HG03460 (cell line): ENCODE measurements around the gene PAK6.

Source experiments
- ATAC-seq: cut with Tn5 transposase; IDR thresholded peaks from one replicate; pipeline ENCODE4 v1.9.1; 2021; ENCODE audit not compliant: unreplicated experiment

PAK6 gene

DNA sequence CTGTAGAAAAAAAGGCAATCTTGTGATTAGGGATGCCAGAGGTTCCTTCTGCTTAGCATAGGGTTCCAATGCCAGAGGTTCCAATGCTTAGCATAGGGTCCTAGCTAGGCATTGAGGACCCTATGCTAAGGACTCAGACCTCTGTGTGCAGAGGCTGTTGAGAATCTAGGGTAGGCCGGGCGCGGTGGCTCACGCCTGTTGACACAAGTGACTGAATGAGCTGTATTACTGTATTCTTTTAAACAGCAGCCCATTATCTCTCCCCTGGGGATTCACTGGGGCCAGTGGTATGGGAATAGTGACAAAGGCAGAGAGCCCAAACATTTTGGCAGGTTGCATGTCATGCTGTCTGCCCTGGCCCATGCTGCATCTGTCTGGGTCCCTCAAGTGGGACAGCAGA is 16.2 kb downstream of the PAK6 start:
- ATAC-seq, result no peak

DNA sequence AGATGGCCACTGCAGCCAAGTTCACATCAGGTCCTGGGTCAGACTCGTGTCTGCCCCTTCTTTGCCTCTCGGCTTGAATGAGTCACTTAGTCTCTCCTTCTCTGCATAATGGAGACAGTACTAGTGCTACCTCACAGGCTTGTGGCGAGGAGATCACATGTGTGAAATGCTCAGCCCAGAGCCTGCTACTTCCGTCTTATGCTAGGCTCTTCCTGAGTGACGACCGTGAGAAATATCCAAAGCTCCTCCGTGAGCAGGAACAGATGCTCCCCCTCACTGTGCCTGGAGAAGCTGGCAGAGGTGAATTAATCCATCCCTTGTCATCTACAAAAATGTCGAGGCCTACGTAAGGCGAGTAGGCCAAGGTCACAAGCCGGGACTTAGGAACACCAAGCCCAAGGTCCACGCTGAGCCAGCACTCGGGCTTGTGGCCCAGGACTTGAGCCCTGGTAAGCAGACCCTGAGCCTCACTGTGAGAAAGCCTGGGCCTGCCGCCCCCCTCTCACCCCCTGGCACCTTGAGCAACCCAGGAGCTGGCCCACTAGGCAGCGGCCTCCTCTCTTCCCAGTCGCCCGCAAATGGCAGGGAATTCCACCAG is 17.9 kb downstream of the PAK6 start:
- no peak for ATAC-seq

DNA sequence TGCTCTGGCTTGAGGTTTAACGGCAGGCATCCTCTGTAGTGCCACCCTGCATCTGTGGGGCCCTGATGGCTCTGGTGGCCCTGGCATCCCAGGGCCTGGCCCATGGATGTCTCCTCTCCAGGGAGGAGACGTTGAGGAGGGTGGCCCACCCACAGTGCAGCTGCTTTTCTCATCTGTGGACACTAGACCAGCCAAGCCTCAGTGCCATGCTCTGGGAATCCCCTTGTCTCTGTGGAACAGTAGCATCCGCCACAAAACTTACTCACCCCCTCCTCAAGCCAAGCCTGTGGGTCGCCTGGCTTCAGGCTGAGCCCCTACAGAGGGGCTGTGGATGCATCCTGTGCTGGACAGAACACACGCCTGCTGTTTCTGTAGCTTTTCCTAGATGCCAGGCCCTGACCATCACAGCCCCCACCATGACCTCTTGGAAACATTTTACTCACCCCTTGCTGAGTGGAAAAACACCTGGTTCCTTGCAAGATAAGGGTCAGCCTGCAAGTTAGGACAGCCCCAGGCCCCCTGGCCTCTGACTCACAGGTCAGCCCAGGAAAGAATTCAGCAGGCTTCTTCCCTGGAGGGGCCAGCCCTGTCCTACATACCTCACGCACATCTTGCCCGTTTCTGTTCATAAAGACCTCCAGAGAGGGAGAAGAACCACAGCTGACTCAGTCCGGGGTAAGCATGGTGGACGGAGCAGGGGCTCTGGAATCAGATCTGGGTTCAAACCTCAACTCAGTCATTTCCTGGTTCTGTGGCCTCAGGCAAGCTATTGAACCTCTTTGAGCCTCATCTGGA is 19.0 kb downstream of the PAK6 start:
- no peak for ATAC-seq

DNA sequence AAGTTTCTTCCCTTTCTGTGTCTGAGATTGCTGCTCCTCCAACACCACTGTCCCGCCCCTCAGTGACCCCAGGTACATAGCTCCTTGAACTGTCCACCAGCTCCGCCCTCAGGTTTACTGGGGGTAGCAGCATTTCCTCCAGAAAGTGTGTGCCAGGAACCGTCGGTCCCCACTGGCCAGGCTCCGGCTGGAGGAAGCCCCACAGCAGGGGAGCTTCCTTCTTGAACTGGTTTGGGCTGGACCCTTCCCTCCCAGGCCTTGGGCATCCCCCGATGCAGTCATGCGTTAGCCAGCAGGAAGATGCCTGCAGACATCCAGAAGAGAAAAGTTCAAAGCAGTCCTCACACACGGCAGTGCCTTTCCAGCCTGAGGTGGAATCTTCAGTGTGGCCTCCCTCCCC is 19.7 kb downstream of the PAK6 start:
- no peak for ATAC-seq

DNA sequence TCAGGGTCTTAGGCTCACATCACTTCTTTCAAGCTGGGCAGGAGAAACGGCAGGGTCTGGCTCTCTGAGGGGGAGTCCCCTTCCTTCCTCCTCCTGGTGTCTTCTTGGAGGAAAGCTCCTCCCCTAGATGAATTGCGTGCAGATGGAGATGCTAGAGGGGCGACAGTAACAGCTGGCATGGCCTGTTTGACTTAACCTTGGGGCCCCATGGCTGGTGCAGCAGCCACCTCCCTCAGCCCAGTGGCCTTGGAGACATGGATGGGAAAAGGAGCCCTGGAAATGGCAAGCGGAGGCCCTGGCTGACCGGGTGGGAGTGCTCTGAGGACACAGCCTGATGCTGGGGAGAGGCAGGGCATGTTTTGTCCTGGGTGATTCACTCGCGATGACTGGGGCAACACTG is 20.2 kb downstream of the PAK6 start:
- no peak for ATAC-seq

DNA sequence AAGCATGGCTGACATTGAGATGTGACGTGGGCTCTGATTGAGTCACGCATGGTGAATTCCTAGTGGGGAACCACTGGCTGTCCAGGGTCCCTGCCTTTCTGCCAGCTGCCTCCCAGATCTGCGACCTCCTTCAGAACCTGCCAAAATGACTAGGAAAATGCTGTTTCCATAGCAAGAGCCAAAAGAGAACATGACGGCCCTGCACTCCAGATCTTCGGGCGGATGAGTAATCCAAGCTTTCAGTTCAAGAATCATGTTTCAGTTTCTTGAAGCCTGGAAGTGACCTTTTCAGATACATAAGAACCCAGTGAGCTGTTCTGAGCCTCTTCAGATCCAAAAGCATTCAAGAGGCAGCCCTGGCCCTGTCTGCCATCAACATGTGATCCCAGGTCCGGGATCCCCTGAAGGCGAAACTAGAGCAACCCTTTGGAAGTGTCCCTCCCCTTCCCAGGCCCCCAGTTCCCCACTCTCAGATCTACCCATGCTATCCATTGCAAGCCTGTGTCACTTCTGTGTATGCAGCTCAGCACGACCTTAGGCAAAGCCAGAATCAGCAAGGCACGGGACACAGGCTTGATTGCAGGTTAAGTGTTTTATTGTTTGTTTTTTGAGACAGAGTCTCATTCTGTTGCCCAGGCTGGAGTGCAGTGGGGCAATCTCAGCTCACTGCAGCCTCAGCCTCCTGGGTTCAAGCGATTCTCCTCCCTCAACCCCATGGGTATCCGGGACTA is 24.3 kb downstream of the PAK6 start:
- ATAC-seq, result no peak

DNA sequence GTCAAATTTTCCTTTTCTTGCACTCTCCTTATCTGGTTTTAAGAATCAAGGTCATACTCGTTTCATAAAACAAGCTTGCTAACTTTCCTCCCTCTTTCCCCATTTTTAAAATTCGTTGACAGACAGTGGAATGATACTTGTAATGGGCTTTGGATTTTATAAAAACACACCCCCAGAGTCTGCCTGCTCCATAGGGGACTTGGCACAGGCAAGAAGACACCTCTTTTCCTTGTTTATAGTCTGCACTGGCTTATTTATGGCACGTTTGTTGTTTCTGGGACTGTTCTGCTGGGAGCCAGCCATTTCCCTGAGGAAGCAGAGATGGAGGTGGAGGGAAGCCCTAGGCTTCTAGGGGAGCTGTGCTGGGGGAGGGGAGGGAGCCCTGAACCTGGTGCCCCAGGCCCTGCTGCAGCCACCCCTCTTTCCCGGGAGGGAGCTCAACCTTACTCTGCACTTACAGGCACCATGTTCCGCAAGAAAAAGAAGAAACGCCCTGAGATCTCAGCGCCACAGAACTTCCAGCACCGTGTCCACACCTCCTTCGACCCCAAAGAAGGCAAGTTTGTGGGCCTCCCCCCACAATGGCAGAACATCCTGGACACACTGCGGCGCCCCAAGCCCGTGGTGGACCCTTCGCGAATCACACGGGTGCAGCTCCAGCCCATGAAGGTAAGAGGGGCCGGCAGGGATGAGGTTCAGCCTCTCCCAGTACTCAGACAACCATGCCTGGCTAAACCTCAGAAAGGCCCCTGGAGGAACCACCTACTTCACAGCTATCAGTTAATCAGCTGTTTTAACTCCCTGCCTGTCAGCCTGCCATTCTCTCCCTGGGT is 25.7 kb downstream of the PAK6 start:
- no peak for ATAC-seq

DNA sequence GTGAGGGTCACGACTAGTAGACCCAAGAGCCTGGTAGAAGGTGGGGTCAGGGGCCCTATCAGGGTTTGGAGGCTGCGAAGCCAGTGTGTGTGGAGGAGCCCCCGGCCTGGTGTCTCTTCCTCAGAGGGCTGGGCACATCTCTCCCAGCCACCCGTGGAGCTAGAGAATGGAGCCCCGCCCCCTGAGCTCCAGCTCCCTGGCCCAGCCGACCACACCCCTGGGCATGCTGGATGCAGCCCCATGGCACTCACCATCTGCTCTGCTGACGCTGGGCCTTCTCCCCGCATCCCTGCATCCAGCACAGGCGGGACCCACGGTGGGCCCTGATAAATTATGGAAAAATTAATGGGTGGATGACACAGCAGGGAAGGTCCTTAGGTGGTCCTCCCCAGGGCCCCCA is 26.5 kb downstream of the PAK6 start:
- no peak for ATAC-seq

DNA sequence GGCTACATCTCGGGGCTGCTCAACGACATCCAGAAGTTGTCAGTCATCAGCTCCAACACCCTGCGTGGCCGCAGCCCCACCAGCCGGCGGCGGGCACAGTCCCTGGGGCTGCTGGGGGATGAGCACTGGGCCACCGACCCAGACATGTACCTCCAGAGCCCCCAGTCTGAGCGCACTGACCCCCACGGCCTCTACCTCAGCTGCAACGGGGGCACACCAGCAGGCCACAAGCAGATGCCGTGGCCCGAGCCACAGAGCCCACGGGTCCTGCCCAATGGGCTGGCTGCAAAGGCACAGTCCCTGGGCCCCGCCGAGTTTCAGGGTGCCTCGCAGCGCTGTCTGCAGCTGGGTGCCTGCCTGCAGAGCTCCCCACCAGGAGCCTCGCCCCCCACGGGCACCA is 27.0 kb downstream of the PAK6 start:
- ATAC-seq, result no peak

DNA sequence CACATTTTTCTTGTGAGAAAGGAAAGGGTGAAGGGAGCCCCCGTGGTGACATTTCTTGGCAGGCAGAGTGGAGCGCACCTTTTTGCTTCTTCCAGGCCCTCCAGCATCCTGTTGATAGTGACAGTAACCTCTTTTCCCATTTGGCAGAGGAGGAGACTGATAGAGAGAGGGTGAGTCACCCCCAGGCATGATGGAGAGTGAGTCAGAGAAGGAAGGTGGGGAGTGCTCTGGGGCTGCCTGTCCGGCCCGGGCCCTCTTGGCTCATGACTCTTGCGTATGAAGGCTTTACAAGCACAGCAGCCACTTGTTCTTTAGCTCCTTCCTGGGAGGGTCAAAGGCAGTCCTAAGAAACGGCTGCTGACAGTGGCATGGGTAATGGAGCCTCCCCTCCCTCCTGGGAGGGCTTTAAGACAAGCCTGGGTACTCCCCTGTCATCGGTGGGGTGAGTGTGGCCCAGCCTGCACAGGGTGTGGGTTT is 28.0 kb downstream of the PAK6 start:
- ATAC-seq, result no peak

DNA sequence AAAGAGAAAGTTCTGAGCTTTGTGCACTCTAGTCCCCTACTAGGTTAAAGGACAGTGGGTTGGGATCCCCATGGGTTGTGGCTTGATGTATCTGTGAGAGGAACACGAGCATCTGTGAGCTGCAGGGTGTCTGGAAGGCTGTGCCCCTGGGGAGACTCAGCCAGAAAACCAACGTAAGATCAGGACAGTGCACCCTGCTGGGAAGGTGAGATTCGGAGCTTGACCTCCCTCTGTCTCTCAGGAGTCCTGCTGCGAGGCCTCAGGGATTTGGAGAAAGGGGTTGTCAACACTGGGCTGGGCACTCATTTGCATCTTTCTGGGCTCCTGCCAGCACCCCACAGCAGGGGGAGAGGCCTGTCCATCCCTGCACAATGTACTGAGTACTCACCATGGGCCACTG is 28.8 kb downstream of the PAK6 start:
- ATAC-seq, result no peak

DNA sequence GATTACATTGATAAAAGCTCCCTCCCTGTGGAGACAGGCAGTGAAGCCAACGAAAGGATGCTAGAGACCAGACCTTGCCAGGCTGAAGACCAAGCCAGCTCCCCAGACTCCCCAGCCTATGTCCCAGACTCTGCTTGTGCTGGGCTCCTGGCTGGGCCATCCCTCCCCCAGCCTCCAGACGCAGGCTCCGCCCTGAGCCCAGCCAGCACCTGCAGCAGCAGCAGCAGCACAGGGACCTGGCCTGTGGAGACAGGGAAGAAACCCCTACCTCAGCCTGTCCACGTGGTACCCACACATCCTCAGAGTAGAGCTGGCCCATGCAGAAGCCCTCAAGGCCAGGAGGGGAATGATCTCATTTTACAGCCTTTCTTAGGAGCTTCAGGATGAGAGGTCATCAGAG is 30.7 kb downstream of the PAK6 start:
- no peak for ATAC-seq

DNA sequence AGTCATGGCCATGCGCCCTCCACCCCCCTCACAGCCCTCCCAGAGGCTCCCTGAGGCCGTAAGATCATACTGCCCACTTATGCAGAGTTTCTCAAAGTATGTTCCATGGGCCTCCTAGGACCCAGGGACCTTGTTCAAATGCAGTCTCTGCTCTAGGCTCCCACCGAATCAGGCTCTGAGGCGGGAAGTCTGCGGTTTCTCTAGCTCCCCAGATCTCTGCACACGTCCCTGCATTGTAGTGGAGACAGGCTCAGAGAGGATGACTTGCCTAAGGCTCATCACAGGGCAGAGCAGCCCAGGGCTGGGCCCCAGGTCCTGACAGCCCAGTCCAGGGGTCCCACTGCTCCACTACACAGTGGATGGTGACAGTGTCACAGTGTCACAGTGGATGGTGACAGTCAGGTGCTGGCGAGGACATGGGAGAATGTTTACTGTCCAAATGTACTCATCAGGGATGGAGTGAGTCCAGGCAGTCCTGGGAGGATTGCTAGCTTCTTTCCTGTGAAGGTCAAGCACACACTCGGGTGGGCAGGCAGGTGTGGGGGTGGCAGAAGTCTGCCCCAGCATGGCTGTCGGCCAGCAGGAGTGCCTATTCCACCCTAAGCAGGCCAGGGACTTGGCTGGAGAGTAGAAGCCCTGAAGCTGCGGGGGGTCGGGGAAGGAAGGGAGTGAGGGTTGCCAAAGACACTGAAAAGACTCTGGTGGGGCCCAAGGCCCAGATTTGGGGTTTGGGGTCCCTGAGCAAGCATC is 31.6 kb downstream of the PAK6 start:
- no peak for ATAC-seq

DNA sequence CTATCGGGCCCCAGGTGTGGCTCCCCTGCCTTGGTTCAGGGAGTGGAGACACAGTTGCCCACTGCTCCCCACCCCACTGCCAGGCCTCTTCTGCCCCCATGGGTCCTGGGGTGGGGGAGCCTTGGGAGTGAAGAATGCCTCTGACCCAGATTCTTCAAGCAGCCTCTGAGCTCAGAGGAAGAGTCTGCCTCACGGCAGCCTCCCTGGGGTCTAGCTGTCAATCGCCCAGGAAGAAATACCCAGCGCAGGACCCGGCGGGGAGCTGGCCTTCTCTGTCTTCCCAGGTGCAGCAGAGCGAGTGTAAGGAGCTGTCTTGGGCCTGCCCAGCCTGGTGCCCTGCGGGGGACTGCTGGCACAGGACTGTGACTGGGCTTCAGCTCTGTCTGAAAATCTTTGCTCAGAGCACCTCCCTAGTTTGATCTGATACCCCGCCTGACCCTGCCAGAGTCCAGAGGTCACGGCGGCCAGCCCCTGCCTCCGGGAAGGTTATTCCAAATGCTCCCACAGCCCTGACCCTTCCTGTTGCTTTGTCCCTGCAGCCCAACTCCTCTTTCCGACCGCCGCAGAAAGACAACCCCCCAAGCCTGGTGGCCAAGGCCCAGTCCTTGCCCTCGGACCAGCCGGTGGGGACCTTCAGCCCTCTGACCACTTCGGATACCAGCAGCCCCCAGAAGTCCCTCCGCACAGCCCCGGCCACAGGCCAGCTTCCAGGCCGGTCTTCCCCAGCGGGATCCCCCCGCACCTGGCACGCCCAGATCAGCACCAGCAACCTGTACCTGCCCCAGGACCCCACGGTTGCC is 33.0 kb downstream of the PAK6 start:
- ATAC-seq, result no peak

DNA sequence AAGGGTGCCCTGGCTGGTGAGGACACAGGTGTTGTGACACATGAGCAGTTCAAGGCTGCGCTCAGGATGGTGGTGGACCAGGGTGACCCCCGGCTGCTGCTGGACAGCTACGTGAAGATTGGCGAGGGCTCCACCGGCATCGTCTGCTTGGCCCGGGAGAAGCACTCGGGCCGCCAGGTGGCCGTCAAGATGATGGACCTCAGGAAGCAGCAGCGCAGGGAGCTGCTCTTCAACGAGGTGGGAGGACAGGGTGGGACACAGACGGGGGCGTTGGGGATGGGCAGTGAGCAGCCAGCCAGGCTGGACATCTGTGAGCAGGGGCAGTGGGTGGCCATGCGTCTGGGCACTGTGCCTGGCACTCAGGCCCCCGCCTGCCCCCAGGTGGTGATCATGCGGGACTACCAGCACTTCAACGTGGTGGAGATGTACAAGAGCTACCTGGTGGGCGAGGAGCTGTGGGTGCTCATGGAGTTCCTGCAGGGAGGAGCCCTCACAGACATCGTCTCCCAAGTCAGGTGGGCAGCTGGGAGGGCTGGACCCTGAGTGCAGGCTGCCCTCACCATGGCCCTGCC is 33.7 kb downstream of the PAK6 start:
- no peak for ATAC-seq

DNA sequence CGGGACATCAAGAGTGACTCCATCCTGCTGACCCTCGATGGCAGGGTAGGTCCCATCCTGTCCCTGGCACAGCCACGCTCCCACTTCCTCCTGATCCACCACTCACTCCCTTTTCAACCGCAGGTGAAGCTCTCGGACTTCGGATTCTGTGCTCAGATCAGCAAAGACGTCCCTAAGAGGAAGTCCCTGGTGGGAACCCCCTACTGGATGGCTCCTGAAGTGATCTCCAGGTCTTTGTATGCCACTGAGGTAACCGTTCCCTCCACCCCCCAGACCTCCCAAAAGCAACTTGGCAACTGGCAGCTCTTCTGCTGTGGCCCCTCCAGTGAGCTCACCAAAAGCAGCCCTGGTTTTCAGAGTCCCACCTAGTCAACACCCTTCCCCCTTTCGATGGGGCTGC is 34.6 kb downstream of the PAK6 start:
- no peak for ATAC-seq

DNA sequence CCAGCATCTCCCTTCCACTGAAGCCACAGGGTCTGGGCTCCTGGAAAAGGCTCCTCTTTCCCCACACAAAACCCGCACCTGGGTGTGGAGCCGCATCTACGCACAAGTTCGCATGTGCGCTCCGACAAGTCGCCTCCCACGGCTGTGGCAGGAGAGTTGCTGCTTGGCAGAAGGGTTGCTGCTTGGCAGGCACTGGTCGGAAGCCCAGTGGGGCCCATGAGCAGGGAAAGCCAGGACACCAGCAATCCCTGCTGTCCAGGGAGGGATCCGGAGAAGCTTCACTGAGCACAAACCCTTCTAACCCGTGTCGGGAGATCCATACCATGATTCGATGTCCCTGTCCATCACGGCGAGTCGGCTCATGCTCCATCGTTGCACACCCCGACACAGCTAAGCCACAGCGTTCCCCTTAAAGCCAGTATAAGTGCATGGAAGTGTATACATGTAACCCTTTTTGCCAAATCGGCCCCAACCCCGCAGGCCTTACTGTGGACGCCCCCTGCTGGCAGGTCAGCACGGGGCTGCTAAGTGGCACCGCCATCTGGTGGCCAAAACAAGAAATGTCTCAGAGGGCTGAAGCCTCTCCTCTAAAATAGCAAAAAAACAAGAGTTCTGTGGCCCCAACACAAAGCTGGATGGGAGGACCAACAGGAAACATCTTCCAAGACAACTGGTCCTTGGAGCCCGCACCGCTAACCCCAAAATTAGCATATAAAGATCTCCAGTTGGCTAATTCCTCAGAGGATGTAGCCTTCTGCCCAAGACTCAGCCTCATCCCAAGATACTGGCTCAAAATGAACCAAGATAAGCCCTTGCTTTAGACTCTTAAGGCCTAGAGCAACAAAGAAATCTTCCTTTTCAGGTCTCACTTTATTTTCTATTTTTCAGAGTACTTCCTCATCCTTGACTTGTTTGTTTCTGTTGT is 35.7 kb downstream of the PAK6 start:
- no peak for ATAC-seq

DNA sequence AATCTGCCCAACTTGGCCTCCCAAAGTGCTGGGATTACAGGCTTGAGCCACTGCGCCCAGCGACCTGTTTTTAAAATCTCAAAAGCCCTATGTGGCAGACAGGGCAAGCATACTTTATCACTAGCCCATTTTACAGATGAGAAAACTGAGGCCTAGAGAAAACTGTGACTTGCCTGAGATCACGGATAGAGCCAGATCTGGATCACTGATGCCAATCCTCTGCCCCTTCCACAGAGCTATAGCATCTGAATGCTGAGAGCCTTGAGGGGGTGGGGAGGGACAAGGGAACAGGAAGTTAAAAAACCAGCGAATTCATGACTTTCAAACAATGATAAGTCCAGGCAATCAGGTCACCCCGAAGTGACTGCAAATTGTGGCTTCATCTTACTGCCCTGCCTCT is 36.7 kb downstream of the PAK6 start:
- no peak for ATAC-seq
